Liver (tissue), 9 donors: ENCODE data around the gene ARFRP1. TPM values are rescaled to one million over a fixed set of nuclear protein-coding genes. Genes with fewer than 3 reads are reported as not detected.

ENCODE experiments used
- DNase-seq: peaks from one replicate; pipeline ENCODE4 v3.0.0-alpha.2; 2017; ENCODE audit warnings: low spot score
- H3K27ac ChIP-seq, 2 donors: one replicate each; pipeline ENCODE4 v1.7.0; 2013; ENCODE audit warnings: inconsistent platforms in 2 of 2, low read length in 2 of 2, control low read depth in 1 of 2, low read depth in 1 of 2, mild to moderate bottlenecking in 1 of 2
- H3K27me3 ChIP-seq, 4 donors: one replicate each; pipeline versions ENCODE4 v1.6.1 to v1.7.0; 2013; ENCODE audit warnings: low read length in 3 of 4, inconsistent platforms in 1 of 4, mild to moderate bottlenecking in 1 of 4, moderate library complexity in 1 of 4; ENCODE audit not compliant: control insufficient read depth in 4 of 4, insufficient read depth in 4 of 4
- H3K36me3 ChIP-seq, 4 donors: one replicate each; pipeline versions ENCODE4 v1.6.1 to v1.7.0; 2013; ENCODE audit warnings: low read length in 3 of 4, mild to moderate bottlenecking in 3 of 4, low read depth in 1 of 4, moderate library complexity in 1 of 4; ENCODE audit not compliant: control insufficient read depth in 4 of 4, insufficient read depth in 3 of 4
- H3K4me1 ChIP-seq, 4 donors: one replicate each; pipeline versions ENCODE4 v1.6.1 to v1.7.0; 2013; ENCODE audit warnings: low read length in 3 of 4, mild to moderate bottlenecking in 3 of 4, moderate library complexity in 1 of 4; ENCODE audit not compliant: control insufficient read depth in 4 of 4, insufficient read depth in 4 of 4
- H3K4me3 ChIP-seq, 3 donors: one replicate each; pipeline versions ENCODE4 v1.6.1 to v1.7.0; 2013; ENCODE audit warnings: low read length in 3 of 3, control low read depth in 1 of 3, low read depth in 1 of 3, mild to moderate bottlenecking in 1 of 3
- H3K9ac ChIP-seq, 2 donors: one replicate each; pipeline ENCODE4 v1.7.0; 2013; ENCODE audit warnings: low read length in 2 of 2, mild to moderate bottlenecking in 2 of 2, moderate library complexity in 2 of 2, control low read depth in 1 of 2, low read depth in 1 of 2
- H3K9me3 ChIP-seq, 4 donors: one replicate each; pipeline versions ENCODE4 v1.6.1 to v1.7.0; 2013; ENCODE audit warnings: low read length in 3 of 4; ENCODE audit not compliant: control insufficient read depth in 4 of 4
- EGR1 ChIP-seq, 2 donors: IDR thresholded peaks; 2 replicates each; pipeline ENCODE4 v1.6.1; 2016 to 2018; ENCODE audit warnings: antibody characterized with exemption in 2 of 2, low read depth in 2 of 2
- FOXA1 ChIP-seq: IDR thresholded peaks from 2 replicates; pipeline ENCODE4 v1.6.1; 2016; ENCODE audit warnings: antibody characterized with exemption
- FOXA2 ChIP-seq: IDR thresholded peaks from 2 replicates; pipeline ENCODE4 v1.6.1; 2016; ENCODE audit warnings: antibody characterized with exemption
- GABPA ChIP-seq, 2 donors: IDR thresholded peaks in 1 of 2; conservative IDR thresholded peaks in 1 of 2; 2 replicates each; pipeline ENCODE4 v1.6.1; 2016; ENCODE audit warnings: antibody characterized with exemption in 2 of 2, mild to moderate bottlenecking in 1 of 2, moderate library complexity in 1 of 2
- HNF4A ChIP-seq, 2 donors: conservative IDR thresholded peaks; 2 replicates each; pipeline ENCODE4 v1.6.1; 2016; ENCODE audit warnings: antibody characterized with exemption in 2 of 2, mild to moderate bottlenecking in 2 of 2
- HNF4G ChIP-seq: IDR thresholded peaks from 2 replicates; pipeline ENCODE4 v1.6.1; 2016; ENCODE audit warnings: antibody characterized with exemption
- JUND ChIP-seq, 2 donors: IDR thresholded peaks; 2 replicates each; pipeline ENCODE4 v1.6.1; 2016; ENCODE audit warnings: antibody characterized with exemption in 2 of 2
- NR2F2 ChIP-seq: IDR thresholded peaks from 2 replicates; pipeline ENCODE4 v1.6.1; 2016; ENCODE audit warnings: antibody characterized with exemption
- RAD21 ChIP-seq, 2 donors: IDR thresholded peaks; 2 replicates each; pipeline ENCODE4 v1.6.1; 2016; ENCODE audit warnings: antibody characterized with exemption in 2 of 2, mild to moderate bottlenecking in 2 of 2
- RXRA ChIP-seq, 2 donors: IDR thresholded peaks; 2 replicates each; pipeline ENCODE4 v1.6.1; 2017 to 2018; ENCODE audit warnings: antibody characterized with exemption in 2 of 2, mild to moderate bottlenecking in 1 of 2
- SP1 ChIP-seq: IDR thresholded peaks from 2 replicates; pipeline ENCODE4 v1.6.1; 2018; ENCODE audit warnings: antibody characterized with exemption, mild to moderate bottlenecking
- TAF1 ChIP-seq: conservative IDR thresholded peaks from 2 replicates; pipeline ENCODE4 v1.6.1; 2016; ENCODE audit warnings: antibody characterized with exemption, mild to moderate bottlenecking
- YY1 ChIP-seq: IDR thresholded peaks from 2 replicates; pipeline ENCODE4 v1.6.1; 2016; ENCODE audit warnings: antibody characterized with exemption, mild to moderate bottlenecking
- WGBS: extraction: QIAGEN DNeasy Blood & Tissue Kit; methylation state at CpG from one replicate; pipeline ENCODE4 v1.1.7; 2013; 5-methylcytosine and 5-hydroxymethylcytosine counted together
- polyA plus RNA-seq, 2 donors: library from polyadenylated mRNA; stranded (reverse) in 1 of 2; unstranded in 1 of 2; fragments of 200-250 nt in 1 of 2; fragments of >200 nt in 1 of 2; fragmentation: Nextera tagmentation in 1 of 2; extraction: Ambion mirVana in 1 of 2; gene quantifications; one replicate each; pipeline versions ENCODE4 v1.2.1 to v1.2.3, GENCODE V29; 2013 to 2015
- total RNA-seq, 2 donors: library from RNA; depleted of rRNA; stranded (reverse); fragments of >200 nt; gene quantifications; one replicate each; pipeline ENCODE4 v1.2.3, GENCODE V29; 2014
- TF ChIP-seq, protein P1 (sequence below): IDR thresholded peaks from 2 replicates; pipeline ENCODE4 v1.6.1; 2016; ENCODE audit warnings: antibody characterized with exemption
- TF ChIP-seq, protein P2 (sequence below): IDR thresholded peaks from 2 replicates; pipeline ENCODE4 v1.6.1; 2016; ENCODE audit warnings: antibody characterized with exemption, mild to moderate bottlenecking
- TF ChIP-seq, protein P3 (sequence below): IDR thresholded peaks from 2 replicates; pipeline ENCODE4 v1.6.1; 2016; ENCODE audit warnings: antibody characterized with exemption
- TF ChIP-seq, protein P4 (sequence below): IDR thresholded peaks from 2 replicates; pipeline ENCODE4 v1.6.1; 2016; ENCODE audit warnings: antibody characterized with exemption
- TF ChIP-seq, protein P5 (sequence below): fragments of 150-350 bp; IDR thresholded peaks from 2 replicates; pipeline ENCODE4 v1.5.1; 2017; ENCODE audit warnings: improper control_type of control experiment, low read depth, low read length; ENCODE audit not compliant: missing input control
- donor health status: healthy.
- donor health status: healthy.
- donor health status: healthy.
- donor health status: healthy.
- donor health status: healthy.

Gene ARFRP1
- total and polyA plus RNA-seq, 4 donors, result 14.2 to 26.9 (median 20.5) TPM

DNA sequence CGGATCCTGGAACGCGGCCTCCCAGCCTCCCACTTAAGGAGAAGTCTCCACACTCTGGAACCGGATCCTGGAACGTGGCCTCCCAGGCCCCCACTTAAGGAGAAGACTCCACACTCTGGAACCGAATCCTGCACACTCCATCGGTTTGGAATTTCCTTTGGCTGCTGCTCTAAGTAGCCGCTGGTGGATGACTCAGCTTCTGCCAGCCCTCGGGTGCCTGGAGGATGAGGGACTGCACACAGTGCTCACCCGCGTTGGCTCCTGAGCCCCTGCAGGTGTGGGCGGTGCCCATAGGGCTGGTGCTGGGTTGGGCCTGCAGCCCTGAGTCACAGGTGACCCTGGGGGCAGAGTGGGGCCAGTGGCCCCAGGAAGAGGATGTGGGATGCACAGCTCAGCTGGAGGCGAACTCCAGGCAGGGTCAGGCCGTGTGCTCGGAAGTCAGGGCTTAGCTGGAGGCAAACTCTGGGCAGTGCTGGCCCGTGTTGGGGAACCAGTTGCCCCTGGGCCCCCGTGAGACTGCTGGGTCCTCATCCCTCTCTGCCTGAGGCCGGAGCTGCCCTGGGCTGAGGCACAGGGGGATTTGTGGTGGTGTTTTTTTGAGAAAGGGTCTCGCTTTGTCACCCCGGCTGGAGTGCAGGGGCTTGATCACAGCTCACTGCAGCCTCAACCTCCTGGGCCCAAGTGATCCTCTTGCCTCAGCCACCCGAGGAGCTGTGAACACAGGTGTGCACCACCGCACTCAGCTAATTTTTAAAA lies 25.2 kb downstream of the ARFRP1 start:
- no peak overlapping the region for H3K9ac ChIP-seq
- H3K27me3 ChIP-seq, result no peaks in the 10 kb centered on the region
- no peak overlapping the region for H3K4me3 ChIP-seq
- H3K36me3 ChIP-seq, result peaks cover 0 to 12% (median 2%) of the 10 kb centered on the region in 4 donors
- DNase-seq, result no peak
- no peaks in the 10 kb centered on the region for H3K9me3 ChIP-seq
- TF ChIP-seq RXRA (IDR thresholded peaks at IDR 0.05) (peak in 1 of 2 donors; percentile 27), JUND (IDR thresholded peaks at IDR 0.05) (peak; percentile 37 to 80), NR2F2 (peak; percentile 43), GABPA (IDR thresholded peaks at IDR 0.05 in 1 of 2, conservative IDR thresholded peaks at IDR 0.05 in 1 of 2) (no peak), EGR1 (IDR thresholded peaks at IDR 0.05; ENCODE audit: low read depth in 2 of 2) (no peak), HNF4G (no peak), RAD21 (IDR thresholded peaks at IDR 0.05) (peak in 1 of 2 donors; percentile 17)
- TF ChIP-seq, protein P1, sequence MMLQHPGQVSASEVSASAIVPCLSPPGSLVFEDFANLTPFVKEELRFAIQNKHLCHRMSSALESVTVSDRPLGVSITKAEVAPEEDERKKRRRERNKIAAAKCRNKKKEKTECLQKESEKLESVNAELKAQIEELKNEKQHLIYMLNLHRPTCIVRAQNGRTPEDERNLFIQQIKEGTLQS, result no peak
- TF ChIP-seq, protein P2, sequence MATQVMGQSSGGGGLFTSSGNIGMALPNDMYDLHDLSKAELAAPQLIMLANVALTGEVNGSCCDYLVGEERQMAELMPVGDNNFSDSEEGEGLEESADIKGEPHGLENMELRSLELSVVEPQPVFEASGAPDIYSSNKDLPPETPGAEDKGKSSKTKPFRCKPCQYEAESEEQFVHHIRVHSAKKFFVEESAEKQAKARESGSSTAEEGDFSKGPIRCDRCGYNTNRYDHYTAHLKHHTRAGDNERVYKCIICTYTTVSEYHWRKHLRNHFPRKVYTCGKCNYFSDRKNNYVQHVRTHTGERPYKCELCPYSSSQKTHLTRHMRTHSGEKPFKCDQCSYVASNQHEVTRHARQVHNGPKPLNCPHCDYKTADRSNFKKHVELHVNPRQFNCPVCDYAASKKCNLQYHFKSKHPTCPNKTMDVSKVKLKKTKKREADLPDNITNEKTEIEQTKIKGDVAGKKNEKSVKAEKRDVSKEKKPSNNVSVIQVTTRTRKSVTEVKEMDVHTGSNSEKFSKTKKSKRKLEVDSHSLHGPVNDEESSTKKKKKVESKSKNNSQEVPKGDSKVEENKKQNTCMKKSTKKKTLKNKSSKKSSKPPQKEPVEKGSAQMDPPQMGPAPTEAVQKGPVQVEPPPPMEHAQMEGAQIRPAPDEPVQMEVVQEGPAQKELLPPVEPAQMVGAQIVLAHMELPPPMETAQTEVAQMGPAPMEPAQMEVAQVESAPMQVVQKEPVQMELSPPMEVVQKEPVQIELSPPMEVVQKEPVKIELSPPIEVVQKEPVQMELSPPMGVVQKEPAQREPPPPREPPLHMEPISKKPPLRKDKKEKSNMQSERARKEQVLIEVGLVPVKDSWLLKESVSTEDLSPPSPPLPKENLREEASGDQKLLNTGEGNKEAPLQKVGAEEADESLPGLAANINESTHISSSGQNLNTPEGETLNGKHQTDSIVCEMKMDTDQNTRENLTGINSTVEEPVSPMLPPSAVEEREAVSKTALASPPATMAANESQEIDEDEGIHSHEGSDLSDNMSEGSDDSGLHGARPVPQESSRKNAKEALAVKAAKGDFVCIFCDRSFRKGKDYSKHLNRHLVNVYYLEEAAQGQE, result peak; percentile 34
- TF ChIP-seq, protein P3, sequence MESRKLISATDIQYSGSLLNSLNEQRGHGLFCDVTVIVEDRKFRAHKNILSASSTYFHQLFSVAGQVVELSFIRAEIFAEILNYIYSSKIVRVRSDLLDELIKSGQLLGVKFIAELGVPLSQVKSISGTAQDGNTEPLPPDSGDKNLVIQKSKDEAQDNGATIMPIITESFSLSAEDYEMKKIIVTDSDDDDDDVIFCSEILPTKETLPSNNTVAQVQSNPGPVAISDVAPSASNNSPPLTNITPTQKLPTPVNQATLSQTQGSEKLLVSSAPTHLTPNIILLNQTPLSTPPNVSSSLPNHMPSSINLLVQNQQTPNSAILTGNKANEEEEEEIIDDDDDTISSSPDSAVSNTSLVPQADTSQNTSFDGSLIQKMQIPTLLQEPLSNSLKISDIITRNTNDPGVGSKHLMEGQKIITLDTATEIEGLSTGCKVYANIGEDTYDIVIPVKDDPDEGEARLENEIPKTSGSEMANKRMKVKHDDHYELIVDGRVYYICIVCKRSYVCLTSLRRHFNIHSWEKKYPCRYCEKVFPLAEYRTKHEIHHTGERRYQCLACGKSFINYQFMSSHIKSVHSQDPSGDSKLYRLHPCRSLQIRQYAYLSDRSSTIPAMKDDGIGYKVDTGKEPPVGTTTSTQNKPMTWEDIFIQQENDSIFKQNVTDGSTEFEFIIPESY, result no peak
- H3K27ac ChIP-seq, result peak overlapping the region; percentile 68 to 79
- peaks cover 0 to 5% (median 2%) of the 10 kb centered on the region in 4 donors for H3K4me1 ChIP-seq
- WGBS, result 81% methylated on average over 22 of the region's 22 CpGs

DNA sequence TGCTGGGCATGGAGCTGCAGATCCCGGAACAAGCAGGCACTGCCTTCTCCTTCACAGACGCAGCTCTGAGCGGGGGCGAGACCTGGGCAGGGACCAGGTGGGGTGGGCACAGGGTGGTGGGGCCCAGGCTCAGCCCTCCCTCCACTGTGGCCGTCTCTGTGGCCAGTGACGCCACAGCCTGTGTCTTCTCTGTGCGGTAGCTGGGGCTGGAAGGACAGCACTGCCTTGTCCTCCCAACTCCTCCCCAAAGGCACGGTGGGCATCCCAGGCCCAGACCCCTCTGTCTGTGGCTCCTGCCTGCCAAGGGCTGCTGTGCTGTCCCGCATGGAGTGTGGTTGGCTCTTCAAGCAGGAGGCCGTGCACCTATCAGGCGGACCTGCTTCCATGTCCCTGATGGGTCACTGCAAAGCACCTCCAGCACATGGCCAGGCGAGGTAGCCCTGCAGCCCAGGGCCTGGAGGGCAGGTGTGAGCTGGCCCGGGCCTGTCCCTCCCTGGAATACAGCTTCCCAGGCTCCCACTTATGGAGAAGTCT lies 26.1 kb downstream of the ARFRP1 start:
- 98% methylated on average over 13 of the region's 13 CpGs for WGBS
- H3K36me3 ChIP-seq, result peaks cover 0 to 15% (median 2%) of the 10 kb centered on the region in 4 donors
- peak overlapping the region; percentile 68 to 79 for H3K27ac ChIP-seq
- no peak for TF ChIP-seq EGR1 (IDR thresholded peaks at IDR 0.05; ENCODE audit: low read depth in 2 of 2)
- no peak for TF ChIP-seq TAF1
- TF ChIP-seq FOXA1, result no peak
- TF ChIP-seq YY1, result no peak
- no peak for TF ChIP-seq RXRA (IDR thresholded peaks at IDR 0.05)
- no peak for TF ChIP-seq JUND (IDR thresholded peaks at IDR 0.05)
- TF ChIP-seq, protein P2, result no peak
- TF ChIP-seq HNF4A (conservative IDR thresholded peaks at IDR 0.05), result no peak
- TF ChIP-seq FOXA2, result no peak
- no peak for TF ChIP-seq RAD21 (IDR thresholded peaks at IDR 0.05)
- no peak for TF ChIP-seq SP1
- TF ChIP-seq, protein P4, sequence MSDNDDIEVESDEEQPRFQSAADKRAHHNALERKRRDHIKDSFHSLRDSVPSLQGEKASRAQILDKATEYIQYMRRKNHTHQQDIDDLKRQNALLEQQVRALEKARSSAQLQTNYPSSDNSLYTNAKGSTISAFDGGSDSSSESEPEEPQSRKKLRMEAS, result no peak
- TF ChIP-seq NR2F2, result no peak
- TF ChIP-seq, protein P5, sequence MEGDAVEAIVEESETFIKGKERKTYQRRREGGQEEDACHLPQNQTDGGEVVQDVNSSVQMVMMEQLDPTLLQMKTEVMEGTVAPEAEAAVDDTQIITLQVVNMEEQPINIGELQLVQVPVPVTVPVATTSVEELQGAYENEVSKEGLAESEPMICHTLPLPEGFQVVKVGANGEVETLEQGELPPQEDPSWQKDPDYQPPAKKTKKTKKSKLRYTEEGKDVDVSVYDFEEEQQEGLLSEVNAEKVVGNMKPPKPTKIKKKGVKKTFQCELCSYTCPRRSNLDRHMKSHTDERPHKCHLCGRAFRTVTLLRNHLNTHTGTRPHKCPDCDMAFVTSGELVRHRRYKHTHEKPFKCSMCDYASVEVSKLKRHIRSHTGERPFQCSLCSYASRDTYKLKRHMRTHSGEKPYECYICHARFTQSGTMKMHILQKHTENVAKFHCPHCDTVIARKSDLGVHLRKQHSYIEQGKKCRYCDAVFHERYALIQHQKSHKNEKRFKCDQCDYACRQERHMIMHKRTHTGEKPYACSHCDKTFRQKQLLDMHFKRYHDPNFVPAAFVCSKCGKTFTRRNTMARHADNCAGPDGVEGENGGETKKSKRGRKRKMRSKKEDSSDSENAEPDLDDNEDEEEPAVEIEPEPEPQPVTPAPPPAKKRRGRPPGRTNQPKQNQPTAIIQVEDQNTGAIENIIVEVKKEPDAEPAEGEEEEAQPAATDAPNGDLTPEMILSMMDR, result no peak

More for the DNA sequence above, 26.1 kb downstream of the ARFRP1 start:
- no peak for DNase-seq
- Histone ChIP-seq H3K4me1 (peaks cover 0 to 3% (median 0%) of the 10 kb centered on the region in 4 donors), H3K27me3 (no peaks in the 10 kb centered on the region), H3K9me3 (no peaks in the 10 kb centered on the region), H3K9ac (no peak overlapping the region), H3K4me3 (no peak overlapping the region)
